Stimulated activated CD8-positive, alpha-beta memory T cell treated with anti-CD3 and anti-CD28 coated beads, Interleukin-15, amount 100 ng/mL, for 4 hours (primary cell): ENCODE data around the gene TOLLIP.
"Not testable (repeated sequence)": the region's sequence is repeated elsewhere in the genome, so short reads cannot be mapped to it uniquely, and the experiment has no call there.

ENCODE experiments used
- DNase-seq, 2 donors: peaks; one replicate each; pipeline ENCODE4 v3.0.0-alpha.2; 2020; ENCODE audit warnings: low read depth in 2 of 2

The TOLLIP gene

DNA sequence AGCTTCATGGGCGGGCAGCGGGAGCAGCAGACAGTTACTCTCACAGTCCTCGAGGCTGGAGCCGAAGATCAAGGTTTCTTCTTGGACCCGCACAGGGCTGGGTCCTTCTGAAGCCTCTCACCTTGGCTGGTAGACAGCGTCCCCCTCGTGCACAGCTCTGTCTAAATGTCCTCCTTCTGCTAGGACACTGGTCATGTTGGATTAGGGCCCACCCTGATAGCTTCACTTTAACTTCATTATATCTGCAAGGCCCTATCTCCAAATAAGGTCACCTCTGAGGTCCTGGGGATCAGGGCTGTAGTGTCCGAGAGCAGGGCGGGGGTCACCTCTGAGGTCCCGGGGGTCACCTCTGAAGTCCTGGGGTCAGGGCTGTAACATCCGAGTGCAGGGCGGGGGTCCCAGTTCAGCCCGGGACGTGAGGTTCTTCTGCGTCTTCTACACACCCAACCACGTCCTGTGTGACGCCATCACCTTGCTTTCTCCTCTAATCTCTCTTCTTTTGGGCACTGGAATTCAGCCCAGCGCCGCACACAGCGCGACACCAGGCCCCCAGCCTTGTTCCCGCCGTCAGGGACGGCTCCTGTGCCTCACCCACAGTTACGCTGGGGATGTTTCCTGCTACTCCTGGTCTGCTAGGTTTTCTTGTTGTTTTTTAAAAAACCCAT, 34.1 kb upstream of the TOLLIP start:
- DNase-seq: no peak

DNA sequence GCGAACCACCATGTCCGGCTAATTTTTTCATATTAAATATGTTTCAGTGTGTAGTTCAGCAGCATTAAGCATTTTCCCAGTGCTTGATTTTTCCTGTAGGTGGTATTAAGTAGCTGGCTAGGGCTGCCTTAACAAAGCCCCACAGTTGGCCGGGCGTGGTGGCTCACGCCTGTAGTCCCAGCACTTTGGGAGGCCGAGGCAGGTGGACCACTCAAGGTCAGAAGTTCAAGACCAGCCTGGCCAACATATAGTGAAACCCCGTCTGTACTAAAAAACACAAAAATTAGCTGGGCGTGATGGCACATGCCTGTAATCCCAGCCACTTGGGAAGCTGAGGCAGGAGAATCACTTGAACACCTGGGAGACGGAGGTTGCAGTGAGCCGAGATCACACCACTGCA, 33.5 kb upstream of the TOLLIP start:
- DNase-seq: no peak

DNA sequence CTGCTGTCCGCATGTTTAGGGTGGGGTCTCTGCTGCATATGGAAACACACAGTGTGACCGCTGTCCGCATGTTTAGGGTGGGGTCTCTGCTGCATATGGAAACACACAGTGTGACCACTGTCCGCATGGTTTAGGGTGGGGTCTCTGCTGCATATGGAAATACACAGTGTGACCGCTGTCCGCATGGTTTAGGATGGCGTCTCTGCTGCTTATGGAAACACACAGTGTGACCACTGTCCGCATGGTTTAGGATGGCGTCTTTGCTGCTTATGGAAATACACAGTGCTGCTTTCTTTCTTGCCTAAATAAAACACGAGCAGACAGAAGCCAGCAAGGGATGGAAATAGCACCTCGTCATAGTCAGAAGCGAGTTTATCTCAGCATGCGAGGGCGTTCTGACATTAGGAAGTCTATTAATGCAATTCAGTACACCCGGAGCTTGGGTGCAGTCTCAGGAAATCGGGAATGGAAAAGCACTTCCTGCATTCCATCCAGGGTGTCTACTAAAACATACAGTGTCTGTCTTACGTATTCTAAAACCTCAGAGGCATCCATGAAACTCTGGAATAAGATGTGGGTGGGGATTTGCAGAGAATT, 32.6 kb upstream of the TOLLIP start:
- no peak for DNase-seq

DNA sequence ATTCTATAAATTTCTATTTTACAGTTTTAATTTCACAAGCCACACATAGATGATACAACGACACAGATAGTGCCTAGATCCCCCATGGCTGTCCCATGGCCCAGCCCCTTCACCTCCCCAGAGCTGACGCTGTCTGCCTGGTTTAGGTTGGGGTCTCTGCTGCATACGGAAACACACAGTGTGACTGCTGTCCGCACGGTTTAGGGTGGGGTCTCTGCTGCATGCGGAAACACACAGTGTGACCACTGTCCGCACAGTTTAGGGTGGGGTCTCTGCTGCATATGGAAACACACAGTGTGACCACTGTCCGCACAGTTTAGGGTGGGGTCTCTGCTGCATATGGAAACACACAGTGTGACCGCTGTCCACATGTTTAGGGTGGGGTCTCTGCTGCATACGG, 31.8 kb upstream of the TOLLIP start:
- not testable (repeated sequence) for DNase-seq

DNA sequence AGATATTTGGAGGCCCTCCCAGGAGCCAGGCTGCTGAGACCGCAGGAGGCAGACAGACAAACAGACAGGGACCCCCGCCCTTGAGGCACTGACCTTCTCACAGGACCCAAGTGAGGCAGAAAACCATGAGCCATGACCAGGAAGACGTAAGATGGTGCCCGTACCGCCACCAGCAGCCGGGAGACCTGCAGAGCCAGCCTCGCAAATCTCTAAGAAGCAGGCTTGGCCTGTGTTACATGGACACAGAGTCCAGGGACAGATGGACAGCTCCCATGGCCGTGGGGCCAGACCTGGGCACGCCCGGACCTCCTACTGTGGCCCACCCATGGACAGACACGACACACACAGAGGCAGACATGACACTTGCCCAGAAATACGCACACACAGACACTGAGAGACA, 30.7 kb upstream of the TOLLIP start:
- DNase-seq: no peak

DNA sequence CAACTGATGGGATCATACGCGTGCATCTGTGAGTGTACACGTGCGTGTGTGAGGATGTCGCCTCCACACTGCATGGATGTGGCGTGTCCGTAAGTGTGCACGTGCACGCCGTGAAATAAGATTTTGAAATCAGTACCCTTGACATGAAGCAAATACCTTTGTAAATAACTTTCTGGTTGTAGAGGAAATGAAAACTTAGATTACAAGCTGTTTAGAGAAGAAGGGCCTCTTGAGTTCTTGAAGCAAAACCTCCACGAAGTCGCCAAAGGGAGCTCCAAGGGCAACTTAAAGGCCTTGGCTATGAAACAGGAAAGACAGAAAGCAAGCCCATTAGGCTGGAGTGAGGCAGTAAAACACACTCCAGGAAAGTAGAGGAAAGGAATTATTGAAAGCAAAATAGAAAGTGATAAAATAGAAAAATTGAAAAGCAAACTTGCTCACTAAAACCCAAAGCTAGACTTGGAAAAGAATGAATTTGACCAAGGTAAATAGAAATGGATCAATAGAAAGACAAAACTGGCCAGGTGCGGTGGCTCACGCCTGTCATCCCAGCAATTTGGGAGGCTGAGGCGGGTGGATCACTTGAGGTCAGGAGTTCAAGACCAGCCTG, 29.7 kb upstream of the TOLLIP start:
- no peak for DNase-seq

DNA sequence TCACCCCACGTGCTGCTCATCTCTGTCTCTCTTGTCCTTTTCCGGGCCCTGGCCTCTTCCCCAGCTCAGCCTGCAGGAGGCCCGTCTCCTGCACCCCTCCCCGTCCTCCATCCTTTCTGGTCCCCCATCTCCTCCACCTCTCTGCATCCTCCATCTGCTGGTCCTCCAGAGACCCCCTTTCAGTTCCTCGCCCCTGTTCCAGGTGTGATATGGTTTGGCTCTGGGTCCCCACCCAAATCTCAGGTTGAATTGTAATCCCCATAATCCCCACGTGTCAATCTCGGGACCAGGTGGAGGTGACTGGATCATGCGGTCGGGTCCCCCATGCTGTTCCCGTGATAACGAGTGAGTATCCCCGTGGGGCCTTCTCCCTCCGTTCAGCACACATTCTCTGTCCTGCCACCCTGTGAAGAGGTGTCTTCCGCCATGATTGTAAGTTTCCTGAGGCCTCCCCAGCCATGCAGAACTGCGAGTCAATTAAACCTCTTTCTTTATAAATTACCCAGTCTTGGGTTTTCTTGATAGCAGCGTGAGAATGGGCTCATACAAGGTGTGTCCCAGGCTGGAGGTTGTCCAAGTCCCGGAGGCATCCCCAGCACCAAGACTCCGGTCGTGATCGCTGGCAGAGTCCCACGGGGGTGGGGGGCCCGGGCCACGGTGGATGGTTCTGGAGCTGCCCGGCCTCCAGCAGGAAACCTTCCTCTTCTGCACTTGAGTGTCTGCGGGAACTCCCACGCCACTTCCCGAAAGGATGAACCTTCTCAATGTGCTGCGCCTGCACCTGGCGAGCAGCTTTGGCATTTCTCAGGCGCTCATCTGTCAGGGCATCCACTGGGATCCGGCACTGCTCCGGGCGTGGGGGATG, 29.0 kb upstream of the TOLLIP start:
- DNase-seq: no peak

DNA sequence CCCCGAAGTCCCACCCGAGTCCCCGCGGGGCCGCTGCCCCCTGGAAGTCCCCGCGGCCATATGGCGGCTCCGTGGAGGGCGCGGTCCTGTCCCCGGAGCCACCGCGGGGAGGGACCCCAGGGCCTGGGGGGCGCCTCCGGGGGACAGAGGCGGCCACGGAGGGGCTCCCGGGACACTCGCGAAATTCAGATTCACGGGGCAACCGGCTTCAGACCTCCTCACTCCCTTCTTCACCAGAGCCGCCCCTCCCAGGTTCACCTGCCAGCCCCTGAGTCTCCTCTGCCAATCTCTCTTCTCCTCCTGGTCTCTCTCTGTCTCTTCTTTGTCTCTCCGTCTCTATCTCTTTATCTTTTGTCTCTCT, 28.2 kb upstream of the TOLLIP start:
- DNase-seq: no peak

DNA sequence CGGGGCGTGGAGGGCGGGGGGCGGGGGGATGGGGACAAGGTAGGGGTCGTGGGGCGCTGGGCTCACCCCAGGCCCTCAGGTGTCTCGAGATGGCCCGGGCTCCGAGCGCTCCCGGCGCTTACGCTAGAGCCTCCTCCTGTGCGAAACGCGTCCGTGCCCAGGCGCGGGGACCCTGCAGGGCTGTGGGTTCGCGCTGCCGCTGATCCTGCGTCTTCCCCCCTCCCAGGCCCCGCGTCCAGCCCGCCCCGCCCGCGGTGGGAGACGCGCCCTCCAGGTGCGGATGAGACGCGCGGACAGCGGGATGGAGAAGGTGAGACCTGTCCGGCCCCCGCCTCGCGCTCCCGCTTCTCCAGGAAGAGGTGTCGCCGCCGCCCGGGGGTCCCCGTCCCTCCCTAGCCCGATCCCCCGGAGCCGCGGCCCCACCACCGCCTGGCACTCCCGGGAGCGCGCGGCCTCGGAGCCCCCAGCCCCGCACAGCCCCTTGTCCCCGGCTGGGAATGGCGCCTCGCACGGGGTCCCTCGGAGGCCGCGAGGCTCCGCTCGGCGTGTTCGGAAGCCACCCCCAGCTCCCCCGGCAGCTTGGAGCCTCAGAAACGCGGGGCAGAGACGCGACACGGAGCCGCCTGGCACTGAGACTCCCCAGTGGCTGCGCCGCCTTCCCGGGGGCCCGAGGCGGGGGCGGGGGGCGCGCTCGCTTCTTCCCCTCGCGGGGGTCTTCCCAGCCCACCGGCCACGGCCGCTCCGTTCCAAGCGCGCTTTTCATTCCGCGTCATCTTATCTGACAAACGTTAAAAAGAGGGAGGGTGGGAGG, 27.6 kb upstream of the TOLLIP start:
- DNase-seq: peak in 1 of 2 donors; percentile 31

DNA sequence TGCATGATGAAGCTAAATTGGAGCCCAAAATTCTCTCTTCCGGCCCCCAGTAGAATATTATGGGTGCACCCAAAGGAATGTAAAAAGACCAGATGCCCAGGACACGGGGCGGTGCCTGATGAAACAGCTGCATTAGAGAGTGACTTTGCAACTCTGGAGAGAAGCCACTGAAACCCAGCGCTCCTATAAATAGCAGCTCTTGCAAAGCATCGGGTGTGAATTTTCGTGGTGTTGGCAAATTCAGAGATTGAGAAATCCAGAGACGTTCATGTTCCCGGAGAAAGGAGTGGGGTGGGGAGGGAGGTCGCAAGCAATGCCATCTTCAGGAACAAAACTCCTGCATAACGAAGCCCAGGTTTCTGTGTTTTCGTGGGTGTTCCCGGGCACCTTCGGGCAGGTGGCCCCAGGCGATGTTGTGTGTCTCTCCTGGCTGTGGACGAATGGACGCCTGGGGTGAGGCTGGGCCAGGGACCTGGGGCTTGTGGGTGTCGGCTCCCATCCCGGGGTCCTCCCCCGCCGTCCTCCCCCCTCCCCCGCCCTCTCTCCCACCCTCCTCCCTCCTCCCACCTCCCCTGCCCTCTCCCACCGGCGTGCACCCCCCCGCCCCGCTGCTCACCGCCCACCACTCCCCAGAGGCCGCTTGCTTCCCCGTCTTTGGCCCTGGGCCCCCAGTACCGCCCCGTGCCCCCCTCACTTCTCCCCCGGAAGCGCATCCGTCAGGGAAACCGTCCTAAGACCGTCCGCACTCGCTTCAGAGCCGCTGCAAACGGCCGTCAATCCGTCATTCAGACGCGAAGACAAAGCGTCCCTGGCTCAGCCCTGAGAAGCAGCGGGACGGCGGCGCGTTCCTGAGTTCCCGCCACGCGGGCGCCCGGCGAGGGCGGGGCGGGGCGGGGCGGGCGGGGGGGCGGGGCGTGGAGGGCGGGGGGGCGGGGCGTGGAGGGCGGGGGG, 26.7 kb upstream of the TOLLIP start:
- DNase-seq: peak; percentile 21 to 29

DNA sequence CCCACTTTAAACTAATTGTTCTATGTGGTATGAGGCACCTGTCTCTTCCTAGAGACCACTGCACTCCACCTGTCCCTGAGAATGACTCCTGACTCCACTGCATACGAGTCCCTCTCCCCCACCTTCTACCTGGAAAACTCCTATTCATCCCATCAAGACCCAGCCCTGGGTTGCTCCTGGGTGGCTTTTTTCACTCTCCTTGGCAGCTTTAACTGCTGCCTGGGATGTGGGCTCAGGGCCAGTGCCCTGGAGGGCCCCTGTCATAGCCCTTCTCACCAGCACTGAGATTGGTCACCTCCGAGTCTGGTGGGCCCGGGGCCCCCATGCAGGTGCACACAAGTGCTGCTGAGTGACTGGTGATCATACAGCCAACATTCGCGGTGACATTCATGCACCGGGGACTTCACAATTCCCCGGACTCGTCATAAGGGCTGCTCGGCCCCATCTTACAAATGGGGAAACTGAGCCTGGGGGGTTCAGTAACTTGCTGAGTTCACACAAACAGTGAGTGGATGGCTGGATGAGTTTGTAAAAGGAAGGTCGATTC, 25.9 kb upstream of the TOLLIP start:
- DNase-seq: no peak

DNA sequence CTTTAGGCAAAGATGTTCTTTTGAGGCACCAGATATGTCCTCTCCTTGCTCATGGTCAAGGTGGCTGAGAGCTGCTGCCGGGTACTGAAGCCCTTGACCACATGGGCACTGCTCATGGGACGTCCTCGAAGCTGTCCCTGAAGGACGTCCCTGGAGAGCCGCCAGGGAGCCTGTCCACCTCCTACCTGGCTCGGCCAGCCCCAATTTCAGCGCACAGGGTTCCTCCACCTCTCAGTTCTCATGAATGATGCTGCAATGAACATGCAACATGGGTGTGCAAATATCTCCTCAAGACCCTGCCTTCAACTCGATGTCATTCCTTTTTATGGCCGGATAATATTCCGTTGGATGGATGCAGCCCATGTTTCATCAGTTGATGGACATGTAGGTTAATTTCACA, 24.4 kb upstream of the TOLLIP start:
- no peak for DNase-seq

DNA sequence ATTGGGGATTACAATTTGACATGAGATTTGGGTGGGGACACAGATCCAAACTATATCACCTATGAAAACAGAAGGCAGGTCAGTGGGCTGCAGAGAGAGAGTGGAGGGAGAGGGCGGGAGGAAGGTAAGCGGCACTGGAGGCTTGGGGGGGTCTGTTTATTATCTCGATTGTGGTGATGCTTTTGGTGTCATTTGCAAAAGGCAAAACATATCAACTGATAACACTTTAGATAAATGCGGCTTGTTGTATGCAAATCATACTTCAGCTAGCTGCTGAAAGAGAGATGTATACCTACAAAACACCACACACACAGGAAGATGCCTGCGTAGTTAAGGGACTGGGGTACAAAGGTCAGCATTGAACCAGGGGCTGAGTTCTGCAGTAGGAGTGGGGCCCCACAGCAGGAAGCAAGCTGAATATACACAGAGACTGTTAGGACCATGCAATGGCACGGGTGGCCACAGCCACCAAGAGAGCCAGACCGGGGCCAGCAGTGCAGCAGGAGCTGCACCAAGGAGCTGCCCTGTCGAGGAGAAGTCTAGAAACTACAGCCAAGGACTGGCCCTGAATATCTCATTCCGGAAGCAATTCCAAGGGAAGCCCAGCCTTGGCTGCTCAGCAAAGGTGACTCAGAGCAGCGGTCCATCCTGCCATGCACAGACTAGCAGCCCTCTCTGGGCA, 23.8 kb upstream of the TOLLIP start:
- DNase-seq: no peak

DNA sequence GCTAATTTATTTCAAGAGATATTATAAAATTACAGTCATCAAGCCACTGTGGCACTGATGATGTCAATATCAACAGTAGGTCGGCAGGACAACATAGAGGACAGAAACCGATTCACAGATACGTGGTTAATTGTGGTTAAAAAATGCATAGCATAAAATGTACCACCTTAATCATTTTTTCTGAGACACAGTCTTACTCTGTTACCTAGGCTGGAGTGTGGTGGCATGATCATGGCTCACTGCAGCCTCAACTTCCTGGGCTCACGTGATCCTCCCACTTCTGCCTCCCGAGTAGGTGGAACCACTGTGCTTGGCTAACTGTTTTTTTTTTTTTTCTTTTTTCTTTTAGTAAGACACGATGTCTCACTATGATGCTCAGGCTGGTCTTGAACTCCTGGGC, 21.0 kb upstream of the TOLLIP start:
- no peak for DNase-seq

DNA sequence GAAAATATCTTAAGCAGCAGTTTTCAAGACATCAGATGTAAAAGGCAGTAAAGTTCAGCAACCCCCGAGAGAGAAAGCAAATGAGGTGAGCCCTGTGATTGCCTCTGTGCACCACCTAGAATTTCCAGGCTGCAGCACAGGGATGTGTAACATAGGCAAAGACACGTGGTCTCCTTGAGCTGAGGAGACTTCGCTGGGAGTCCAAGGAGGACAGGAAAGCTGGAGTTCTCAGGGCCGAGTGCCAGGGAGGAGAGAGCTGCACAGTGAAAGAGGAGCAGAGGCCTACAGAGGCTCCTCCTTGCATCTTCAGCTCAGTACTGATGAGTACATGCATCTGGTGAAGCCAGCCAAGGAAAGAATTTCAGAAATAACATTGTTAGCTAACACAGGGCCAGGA, 17.6 kb upstream of the TOLLIP start:
- DNase-seq: no peak

DNA sequence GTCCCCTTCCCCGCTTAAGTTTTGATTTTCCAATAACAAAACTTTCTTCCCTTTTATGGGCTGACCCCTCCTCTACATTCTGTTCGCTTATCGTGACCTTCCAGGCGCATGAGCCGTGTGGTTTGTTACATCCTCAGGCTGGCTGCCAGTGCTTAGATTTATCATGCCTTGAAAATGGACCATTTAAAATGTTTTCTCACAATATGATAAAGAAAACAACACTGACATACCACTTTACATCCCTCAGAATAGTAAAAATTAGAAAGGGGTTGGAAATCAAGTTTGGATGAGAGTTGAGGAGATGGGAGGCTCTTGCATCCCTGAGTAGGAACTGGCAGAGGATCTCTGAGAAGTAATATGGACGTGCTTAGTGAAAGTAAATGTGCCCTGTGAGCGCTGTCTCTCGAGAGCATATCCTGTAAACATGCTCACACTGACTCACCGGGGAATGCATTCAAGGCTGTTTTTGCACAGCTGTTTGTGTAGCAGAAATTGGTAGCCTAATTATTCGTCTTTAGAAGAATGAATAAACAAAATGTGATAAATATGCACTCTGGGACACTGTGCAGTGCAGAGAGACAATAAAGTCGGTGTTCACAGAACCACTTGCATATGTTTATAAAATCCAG, 17.1 kb upstream of the TOLLIP start:
- DNase-seq: no peak

DNA sequence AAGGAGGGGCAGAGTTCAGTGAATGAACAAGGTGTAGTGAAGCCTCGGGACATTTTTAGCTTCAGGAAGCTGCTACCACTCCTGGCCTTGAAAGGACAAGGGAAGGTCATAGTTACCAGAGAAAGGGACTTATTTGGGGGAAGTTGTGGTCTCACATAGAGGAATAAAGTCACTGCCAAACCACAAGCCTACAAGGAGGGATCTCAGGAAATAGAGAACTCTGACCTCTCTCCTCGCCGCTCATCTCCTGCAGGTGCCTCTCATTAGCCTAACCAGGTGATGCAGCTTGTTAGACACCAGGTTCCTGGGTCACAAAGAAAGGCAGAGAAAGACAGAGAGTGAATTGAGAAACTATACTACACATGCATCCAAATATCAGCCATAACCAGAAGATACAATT, 14.3 kb upstream of the TOLLIP start:
- DNase-seq: no peak

DNA sequence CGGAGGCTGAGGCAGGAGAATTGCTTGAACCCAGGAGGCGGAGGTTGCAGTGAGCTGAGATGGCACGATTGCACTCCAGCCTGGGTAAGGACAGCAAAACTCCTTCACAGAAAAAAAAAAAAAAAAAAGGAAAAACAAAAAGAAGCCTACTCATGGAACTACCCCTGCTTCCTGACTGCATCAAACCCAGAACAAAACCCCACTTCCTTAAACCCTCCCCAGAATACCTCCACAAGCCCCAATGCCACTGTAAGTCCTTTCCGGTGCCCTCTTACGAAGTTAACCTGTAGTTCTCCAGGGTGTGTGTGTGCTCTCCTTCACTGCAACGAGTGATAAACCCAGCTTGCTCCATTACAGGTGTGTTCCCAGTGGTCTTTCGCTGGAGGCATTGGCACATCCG, 8.6 kb upstream of the TOLLIP start:
- DNase-seq: no peak

DNA sequence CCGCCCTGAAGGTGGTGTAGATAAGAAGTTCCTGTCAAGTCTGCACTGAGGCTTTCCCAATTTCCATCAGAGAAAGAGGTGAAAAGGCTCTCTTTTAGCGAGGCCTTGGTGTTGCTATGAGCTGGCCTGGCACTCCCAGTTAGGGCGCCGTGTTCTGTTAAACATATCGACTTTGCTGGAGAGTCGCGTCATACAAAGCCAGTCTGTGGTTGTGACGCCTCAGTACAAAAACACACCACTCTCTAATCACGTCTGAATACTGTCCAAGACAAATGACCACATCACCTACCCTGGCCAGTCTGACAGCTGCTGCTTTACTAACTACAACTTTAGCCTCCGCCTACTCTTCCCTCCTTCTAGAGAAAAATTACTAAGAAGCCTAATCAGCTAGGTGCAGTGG, 8.0 kb upstream of the TOLLIP start:
- no peak for DNase-seq
